Measurements from ENCODE around the gene WNT11.

The WNT11 gene

GRCh38 chr11:76143274-76143673 lies 63.0 kb downstream of the WNT11 start:
- Histone ChIP-seq H3K36me3 (replicated peaks) (no peaks in the 10 kb centered on the region), H3K27me3 (replicated peaks) (no peaks in the 10 kb centered on the region), H3K4me3 (ENCODE audit: low read depth, low read length) (no peak overlapping the region), H3K27ac (no peak overlapping the region)
- in situ Hi-C loops (cut with HindIII; ENCODE audit: low pct_ligation_motif_present, low sequenced_read_pairs) = no loop called here
- DNase-seq = no peak
- TF ChIP-seq CTCF (IDR thresholded peaks at IDR 0.05; ENCODE audit: low read depth, low read length, missing control alignments) = no peak

GRCh38 chr11:76141901-76142588 lies 64.3 kb downstream of the WNT11 start:
- no peaks in the 10 kb centered on the region for H3K36me3 ChIP-seq (replicated peaks)
- DNase-seq = no peak

GRCh38 chr11:76140912-76141574 lies 65.3 kb downstream of the WNT11 start:
- DNase-seq = no peak
- Histone ChIP-seq H3K27ac (no peak overlapping the region), H3K27me3 (replicated peaks) (no peaks in the 10 kb centered on the region), H3K4me3 (ENCODE audit: low read depth, low read length) (no peak overlapping the region), H3K36me3 (replicated peaks) (no peaks in the 10 kb centered on the region)
- in situ Hi-C loops (cut with HindIII; ENCODE audit: low pct_ligation_motif_present, low sequenced_read_pairs) = no loop called here
- TF ChIP-seq CTCF (IDR thresholded peaks at IDR 0.05; ENCODE audit: low read depth, low read length, missing control alignments) = no peak

More at GRCh38 chr11:76141901-76142588, 64.3 kb downstream of the WNT11 start:
- in situ Hi-C loops (cut with HindIII; ENCODE audit: low pct_ligation_motif_present, low sequenced_read_pairs) = no loop called here
- no peak overlapping the region for H3K4me3 ChIP-seq (ENCODE audit: low read depth, low read length)
- H3K27ac ChIP-seq = no peak overlapping the region
- no peaks in the 10 kb centered on the region for H3K27me3 ChIP-seq (replicated peaks)
- no peak for TF ChIP-seq CTCF (IDR thresholded peaks at IDR 0.05; ENCODE audit: low read depth, low read length, missing control alignments)

DNA sequence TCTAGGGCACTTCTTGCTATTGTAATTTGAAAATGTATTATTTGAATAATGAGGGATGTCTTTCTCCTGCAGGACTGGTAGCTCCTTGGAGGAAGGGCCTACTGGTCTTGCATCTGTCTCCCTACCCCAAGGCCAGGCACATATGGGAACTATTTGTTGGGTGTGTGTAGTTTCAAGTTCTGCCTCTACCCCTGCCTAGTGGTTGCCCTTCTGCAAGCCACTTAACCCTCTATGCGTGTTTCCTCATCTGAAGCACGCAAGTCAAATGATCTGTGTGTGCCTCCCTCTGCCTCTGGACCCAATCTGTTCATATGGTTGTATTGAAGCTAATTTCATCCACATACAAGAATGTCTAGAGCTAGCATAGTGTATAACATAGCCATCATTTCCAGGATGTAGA lies 67.0 kb downstream of the WNT11 start:
- DNase-seq = no peak

More for the DNA sequence above, 67.0 kb downstream of the WNT11 start:
- H3K27me3 ChIP-seq (replicated peaks) = no peaks in the 10 kb centered on the region
- TF ChIP-seq CTCF (IDR thresholded peaks at IDR 0.05; ENCODE audit: low read depth, low read length, missing control alignments) = no peak
- H3K36me3 ChIP-seq (replicated peaks) = no peaks in the 10 kb centered on the region
- no peak overlapping the region for H3K4me3 ChIP-seq (ENCODE audit: low read depth, low read length)
- in situ Hi-C loops (cut with HindIII; ENCODE audit: low pct_ligation_motif_present, low sequenced_read_pairs) = no loop called here
- no peak overlapping the region for H3K27ac ChIP-seq

All from brain microvascular endothelial cell (primary cell).